ENCODE results near the gene PPP1R16B.
A peak's percentile ranks its signal among the peaks of the same experiment; 100 is the strongest.

The PPP1R16B gene

GRCh38 chr20:38818113-38819065 is 12.9 kb downstream of the PPP1R16B start:
- Histone ChIP-seq H3K4me2 (ENCODE audit: low read length, poor library complexity, severe bottlenecking) (no peak overlapping the region), H2AK5ac (ENCODE audit: low read length, severe bottlenecking) (no peak overlapping the region), H3K18ac (ENCODE audit: low read depth in 1 of 2, low read length in 2 of 2) (no peak overlapping the region), H3K27ac (ENCODE audit: low read length, poor library complexity, severe bottlenecking) (no peak overlapping the region), H2AFZ (ENCODE audit: low read depth, low read length) (no peak overlapping the region), H2BK120ac (ENCODE audit: low read depth, low read length) (no peak overlapping the region), H3K23ac (ENCODE audit: low read length in 2 of 2) (no peak overlapping the region), H3K9me3 (ENCODE audit: control insufficient read depth, low read length) (no peaks in the 10 kb centered on the region), H3K27me3 (ENCODE audit: control insufficient read depth in 1 of 2, insufficient read depth in 1 of 2, low read length in 2 of 2) (peaks cover 31 to 46% of the 10 kb centered on the region in 2 experiments), H3K9ac (ENCODE audit: low read length) (no peak overlapping the region), H2BK12ac (ENCODE audit: low read length in 2 of 2) (no peak overlapping the region), H2BK15ac (ENCODE audit: low read depth, poor library complexity, severe bottlenecking) (no peak overlapping the region), H3K14ac (ENCODE audit: low read length in 2 of 2) (no peak overlapping the region), H2BK5ac (ENCODE audit: low read depth, low read length, poor library complexity, severe bottlenecking) (no peak overlapping the region), H3K36me3 (ENCODE audit: control insufficient read depth in 1 of 2, insufficient read depth in 2 of 2, low read depth in 1 of 2, low read length in 2 of 2) (no peaks in the 10 kb centered on the region), H3K4ac (ENCODE audit: low read depth in 1 of 2, low read length in 2 of 2) (no peak overlapping the region), H3K4me3 (ENCODE audit: insufficient read depth in 1 of 2, low read depth in 1 of 2, low read length in 2 of 2) (no peak overlapping the region), H4K91ac (ENCODE audit: low read length) (no peak overlapping the region), H3K4me1 (ENCODE audit: control insufficient read depth, insufficient read depth, low read depth, low read length) (no peaks in the 10 kb centered on the region), H4K8ac (ENCODE audit: low read length) (no peak overlapping the region), H3K79me1 (replicated peaks; ENCODE audit: low read length, poor library complexity, severe bottlenecking) (no peaks in the 10 kb centered on the region)
- no peak for DNase-seq
- 64% methylated on average over 8 of the region's 9 CpGs for WGBS

- Histone ChIP-seq H3K9me3 (ENCODE audit: control insufficient read depth, low read length) (no peaks in the 10 kb centered on the region), H3K27ac (ENCODE audit: low read length, poor library complexity, severe bottlenecking) (no peak overlapping the region), H3K23ac (ENCODE audit: low read length in 2 of 2) (no peak overlapping the region), H2BK12ac (ENCODE audit: low read length in 2 of 2) (no peak overlapping the region), H4K8ac (ENCODE audit: low read length) (peak overlapping the region; percentile 7), H3K4me1 (ENCODE audit: control insufficient read depth, insufficient read depth, low read depth, low read length) (peaks cover 10% of the 10 kb centered on the region), H2BK120ac (ENCODE audit: low read depth, low read length) (no peak overlapping the region), H3K18ac (ENCODE audit: low read depth in 1 of 2, low read length in 2 of 2) (no peak overlapping the region), H3K79me1 (replicated peaks; ENCODE audit: low read length, poor library complexity, severe bottlenecking) (no peaks in the 10 kb centered on the region), H3K9ac (ENCODE audit: low read length) (no peak overlapping the region), H2AFZ (ENCODE audit: low read depth, low read length) (no peak overlapping the region), H4K91ac (ENCODE audit: low read length) (no peak overlapping the region), H3K4me2 (ENCODE audit: low read length, poor library complexity, severe bottlenecking) (no peak overlapping the region), H3K4me3 (ENCODE audit: insufficient read depth in 1 of 2, low read depth in 1 of 2, low read length in 2 of 2) (no peak overlapping the region), H2BK15ac (ENCODE audit: low read depth, poor library complexity, severe bottlenecking) (no peak overlapping the region), H2BK5ac (ENCODE audit: low read depth, low read length, poor library complexity, severe bottlenecking) (no peak overlapping the region), H3K27me3 (ENCODE audit: control insufficient read depth in 1 of 2, insufficient read depth in 1 of 2, low read length in 2 of 2) (peaks cover 28 to 66% of the 10 kb centered on the region in 2 experiments), H3K36me3 (ENCODE audit: control insufficient read depth in 1 of 2, insufficient read depth in 2 of 2, low read depth in 1 of 2, low read length in 2 of 2) (no peaks in the 10 kb centered on the region), H3K14ac (ENCODE audit: low read length in 2 of 2) (no peak overlapping the region), H3K4ac (ENCODE audit: low read depth in 1 of 2, low read length in 2 of 2) (no peak overlapping the region), H2AK5ac (ENCODE audit: low read length, severe bottlenecking) (no peak overlapping the region)
- WGBS, result 83% methylated on average over 1 of the region's 1 CpG
- DNase-seq, result no peak
These were observed 20.0 kb downstream of the PPP1R16B start for GRCh38 chr20:38825571-38825900.

GRCh38 chr20:38825901-38826625 is 20.6 kb downstream of the PPP1R16B start:
- no peak overlapping the region for H4K91ac ChIP-seq (ENCODE audit: low read length)
- H3K14ac ChIP-seq (ENCODE audit: low read length in 2 of 2), result no peak overlapping the region
- H3K27me3 ChIP-seq (ENCODE audit: control insufficient read depth in 1 of 2, insufficient read depth in 1 of 2, low read length in 2 of 2), result peaks cover 30 to 65% of the 10 kb centered on the region in 2 experiments
- H4K8ac ChIP-seq (ENCODE audit: low read length), result peak overlapping the region; percentile 7
- H3K23ac ChIP-seq (ENCODE audit: low read length in 2 of 2), result no peak overlapping the region
- no peak overlapping the region for H3K27ac ChIP-seq (ENCODE audit: low read length, poor library complexity, severe bottlenecking)
- H2BK15ac ChIP-seq (ENCODE audit: low read depth, poor library complexity, severe bottlenecking), result no peak overlapping the region
- peak; percentile 29 for DNase-seq
- no peak overlapping the region for H2BK120ac ChIP-seq (ENCODE audit: low read depth, low read length)
- H2BK12ac ChIP-seq (ENCODE audit: low read length in 2 of 2), result no peak overlapping the region
- no peak overlapping the region for H2AK5ac ChIP-seq (ENCODE audit: low read length, severe bottlenecking)
- H3K9ac ChIP-seq (ENCODE audit: low read length), result no peak overlapping the region
- H2AFZ ChIP-seq (ENCODE audit: low read depth, low read length), result no peak overlapping the region
- 26% methylated on average over 8 of the region's 9 CpGs for WGBS
- no peaks in the 10 kb centered on the region for H3K36me3 ChIP-seq (ENCODE audit: control insufficient read depth in 1 of 2, insufficient read depth in 2 of 2, low read depth in 1 of 2, low read length in 2 of 2)
- H3K4me1 ChIP-seq (ENCODE audit: control insufficient read depth, insufficient read depth, low read depth, low read length), result peaks cover 10% of the 10 kb centered on the region
- H3K4ac ChIP-seq (ENCODE audit: low read depth in 1 of 2, low read length in 2 of 2), result no peak overlapping the region
- H3K79me1 ChIP-seq (replicated peaks; ENCODE audit: low read length, poor library complexity, severe bottlenecking), result no peaks in the 10 kb centered on the region
- H3K9me3 ChIP-seq (ENCODE audit: control insufficient read depth, low read length), result no peaks in the 10 kb centered on the region
- H3K4me3 ChIP-seq (ENCODE audit: insufficient read depth in 1 of 2, low read depth in 1 of 2, low read length in 2 of 2), result no peak overlapping the region
- peak overlapping the region; percentile 7 for H3K4me2 ChIP-seq (ENCODE audit: low read length, poor library complexity, severe bottlenecking)
- no peak overlapping the region for H2BK5ac ChIP-seq (ENCODE audit: low read depth, low read length, poor library complexity, severe bottlenecking)
- H3K18ac ChIP-seq (ENCODE audit: low read depth in 1 of 2, low read length in 2 of 2), result no peak overlapping the region

GRCh38 chr20:38827770-38828281 is 22.3 kb downstream of the PPP1R16B start:
- H2BK120ac ChIP-seq (ENCODE audit: low read depth, low read length), result no peak overlapping the region
- no peak overlapping the region for H2AFZ ChIP-seq (ENCODE audit: low read depth, low read length)
- no peak overlapping the region for H3K4me3 ChIP-seq (ENCODE audit: insufficient read depth in 1 of 2, low read depth in 1 of 2, low read length in 2 of 2)
- H2BK12ac ChIP-seq (ENCODE audit: low read length in 2 of 2), result no peak overlapping the region
- no peak overlapping the region for H2AK5ac ChIP-seq (ENCODE audit: low read length, severe bottlenecking)
- 81% methylated on average over 7 of the region's 7 CpGs for WGBS
- no peaks in the 10 kb centered on the region for H3K79me1 ChIP-seq (replicated peaks; ENCODE audit: low read length, poor library complexity, severe bottlenecking)
- peaks cover 31 to 63% of the 10 kb centered on the region in 2 experiments for H3K27me3 ChIP-seq (ENCODE audit: control insufficient read depth in 1 of 2, insufficient read depth in 1 of 2, low read length in 2 of 2)
- H2BK5ac ChIP-seq (ENCODE audit: low read depth, low read length, poor library complexity, severe bottlenecking), result no peak overlapping the region
- no peak overlapping the region for H3K23ac ChIP-seq (ENCODE audit: low read length in 2 of 2)
- H3K18ac ChIP-seq (ENCODE audit: low read depth in 1 of 2, low read length in 2 of 2), result no peak overlapping the region
- H3K4ac ChIP-seq (ENCODE audit: low read depth in 1 of 2, low read length in 2 of 2), result no peak overlapping the region
- no peak overlapping the region for H4K8ac ChIP-seq (ENCODE audit: low read length)
- no peak overlapping the region for H3K9ac ChIP-seq (ENCODE audit: low read length)
- no peak overlapping the region for H3K14ac ChIP-seq (ENCODE audit: low read length in 2 of 2)
- no peak overlapping the region for H2BK15ac ChIP-seq (ENCODE audit: low read depth, poor library complexity, severe bottlenecking)
- H3K27ac ChIP-seq (ENCODE audit: low read length, poor library complexity, severe bottlenecking), result no peak overlapping the region
- H4K91ac ChIP-seq (ENCODE audit: low read length), result no peak overlapping the region
- no peak overlapping the region for H3K4me2 ChIP-seq (ENCODE audit: low read length, poor library complexity, severe bottlenecking)
- no peaks in the 10 kb centered on the region for H3K9me3 ChIP-seq (ENCODE audit: control insufficient read depth, low read length)
- peaks cover 10% of the 10 kb centered on the region for H3K4me1 ChIP-seq (ENCODE audit: control insufficient read depth, insufficient read depth, low read depth, low read length)
- H3K36me3 ChIP-seq (ENCODE audit: control insufficient read depth in 1 of 2, insufficient read depth in 2 of 2, low read depth in 1 of 2, low read length in 2 of 2), result no peaks in the 10 kb centered on the region
- DNase-seq, result no peak
